Left ventricle myocardium superior (tissue), 1 donor: ENCODE results near the gene PDGFRB. TPM values are rescaled to one million over a fixed set of nuclear protein-coding genes. Genes with fewer than 3 reads are reported as not detected.

Experiments used
- ATAC-seq: fragments of 200-7000 bp; cut with Tn5 transposase; one replicate; pipeline ENCODE4 v1.9.1; 2020; ENCODE audit warnings: mild to moderate bottlenecking, moderate library complexity
- DNase-seq: peaks from one replicate; pipeline ENCODE4 v3.0.0-alpha.2; 2020
- intact Hi-C: fragments of 100-400 bp; cut with micrococcal nuclease; formaldehyde crosslinking; loops from one replicate; pipeline ENCODE4 v1.11.0; 2022
- total RNA-seq: library from RNA; stranded (reverse); fragmentation: NEBNext Ultra II Directional; extraction: Animal tissue kit (Norgen Biotek cat#: 25700); gene quantifications from one replicate; pipeline ENCODE4 v1.2.1, GENCODE V29; 2021
- donor health status: DM: no; HTN: yes; CAD: no; lungs with severe emphysema.

The PDGFRB gene
- total RNA-seq, 1 donor from 2014 or later = 47.8 TPM

DNA sequence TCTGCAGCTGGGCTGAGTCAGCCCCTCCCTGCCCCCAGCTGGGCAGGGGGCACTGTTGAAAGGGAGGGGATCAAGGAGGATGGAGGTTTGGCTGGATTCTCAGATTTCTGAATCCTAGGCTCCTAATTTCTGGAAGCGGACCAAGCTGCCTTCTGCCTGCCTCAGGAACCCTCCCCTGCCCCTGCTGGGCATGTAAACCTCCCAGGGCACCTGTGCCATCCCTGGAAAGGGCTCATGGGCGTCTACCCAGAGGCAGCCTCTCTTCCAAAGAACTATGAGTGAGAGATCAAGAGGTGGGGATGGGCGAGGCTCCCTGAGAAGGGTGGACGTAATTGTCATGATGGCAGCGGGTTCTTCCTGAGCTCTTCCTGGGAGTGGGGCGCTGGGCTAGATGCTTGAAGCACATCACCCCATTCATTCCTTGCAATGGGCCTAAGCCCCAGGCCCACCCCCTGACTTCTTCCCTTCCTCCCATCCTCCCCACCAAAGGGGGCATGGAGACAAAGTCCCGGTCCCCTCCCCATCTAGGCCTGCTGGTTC is 90.9 kb downstream of the PDGFRB start:
- DNase-seq (no peak), ATAC-seq (peak; percentile 47)
- intact Hi-C loops = no loop called here

Other genes starting within 250 kb of the PDGFRB start
- gene PDE6A, start 211.1 kb downstream of the PDGFRB start, total RNA-seq = 0.05 TPM
- 3.2 TPM for gene SLC26A2, start 195.1 kb downstream of the PDGFRB start, total RNA-seq
- 1.9 TPM for gene TIGD6, start 155.2 kb downstream of the PDGFRB start, total RNA-seq
- gene HMGXB3, start 155.1 kb downstream of the PDGFRB start, total RNA-seq = 14.2 TPM
- gene CSF1R, start 69.3 kb downstream of the PDGFRB start, total RNA-seq = 20.1 TPM
- not detected for gene CDX1, start 10.9 kb upstream of the PDGFRB start, total RNA-seq
- gene SLC6A7, start 34.2 kb upstream of the PDGFRB start, total RNA-seq = not detected
- gene CAMK2A, start 133.9 kb upstream of the PDGFRB start, total RNA-seq = 16.6 TPM
- gene ARSI, start 147.1 kb upstream of the PDGFRB start, total RNA-seq = 0.25 TPM
- gene TCOF1, start 201.9 kb upstream of the PDGFRB start, total RNA-seq = 21.0 TPM